ENCODE results near the gene SESN3. TPM values are rescaled to one million over a fixed set of nuclear protein-coding genes. Genes with fewer than 3 reads are reported as not detected.

The SESN3 gene
- total RNA-seq, 2 donors from 2014 or later: 9.9 to 13.3 TPM

DNA sequence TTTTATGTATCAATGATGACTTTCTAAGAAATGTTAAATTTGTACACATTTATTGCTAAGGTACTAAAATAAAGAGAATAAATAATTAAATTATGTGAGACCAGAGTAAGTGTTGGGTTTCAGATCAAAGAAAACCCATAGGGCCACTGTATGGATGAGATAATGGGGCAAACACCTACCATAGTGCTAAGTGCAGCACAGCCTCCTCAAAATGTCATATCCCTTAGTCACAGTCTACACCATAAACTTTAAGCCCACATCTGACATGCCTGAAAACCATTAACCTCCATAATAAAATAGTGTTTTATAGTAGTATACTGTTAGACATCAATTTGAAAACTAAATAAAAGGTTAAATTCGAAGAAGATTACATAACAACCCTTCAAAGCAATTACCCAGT lies 37.5 kb downstream of the SESN3 start:
- no peak for DNase-seq (ENCODE audit: low spot score)
- no peaks in the 10 kb centered on the region for H3K9me3 ChIP-seq
- H3K27me3 ChIP-seq: no peaks in the 10 kb centered on the region
- no peak overlapping the region for H3K4me3 ChIP-seq
- no peaks in the 10 kb centered on the region for H3K4me1 ChIP-seq
- TF ChIP-seq, protein P1, sequence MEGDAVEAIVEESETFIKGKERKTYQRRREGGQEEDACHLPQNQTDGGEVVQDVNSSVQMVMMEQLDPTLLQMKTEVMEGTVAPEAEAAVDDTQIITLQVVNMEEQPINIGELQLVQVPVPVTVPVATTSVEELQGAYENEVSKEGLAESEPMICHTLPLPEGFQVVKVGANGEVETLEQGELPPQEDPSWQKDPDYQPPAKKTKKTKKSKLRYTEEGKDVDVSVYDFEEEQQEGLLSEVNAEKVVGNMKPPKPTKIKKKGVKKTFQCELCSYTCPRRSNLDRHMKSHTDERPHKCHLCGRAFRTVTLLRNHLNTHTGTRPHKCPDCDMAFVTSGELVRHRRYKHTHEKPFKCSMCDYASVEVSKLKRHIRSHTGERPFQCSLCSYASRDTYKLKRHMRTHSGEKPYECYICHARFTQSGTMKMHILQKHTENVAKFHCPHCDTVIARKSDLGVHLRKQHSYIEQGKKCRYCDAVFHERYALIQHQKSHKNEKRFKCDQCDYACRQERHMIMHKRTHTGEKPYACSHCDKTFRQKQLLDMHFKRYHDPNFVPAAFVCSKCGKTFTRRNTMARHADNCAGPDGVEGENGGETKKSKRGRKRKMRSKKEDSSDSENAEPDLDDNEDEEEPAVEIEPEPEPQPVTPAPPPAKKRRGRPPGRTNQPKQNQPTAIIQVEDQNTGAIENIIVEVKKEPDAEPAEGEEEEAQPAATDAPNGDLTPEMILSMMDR (IDR thresholded peaks at IDR 0.05): no peak
- H3K27ac ChIP-seq: no peak overlapping the region
- H3K36me3 ChIP-seq: peaks cover 4% of the 10 kb centered on the region

DNA sequence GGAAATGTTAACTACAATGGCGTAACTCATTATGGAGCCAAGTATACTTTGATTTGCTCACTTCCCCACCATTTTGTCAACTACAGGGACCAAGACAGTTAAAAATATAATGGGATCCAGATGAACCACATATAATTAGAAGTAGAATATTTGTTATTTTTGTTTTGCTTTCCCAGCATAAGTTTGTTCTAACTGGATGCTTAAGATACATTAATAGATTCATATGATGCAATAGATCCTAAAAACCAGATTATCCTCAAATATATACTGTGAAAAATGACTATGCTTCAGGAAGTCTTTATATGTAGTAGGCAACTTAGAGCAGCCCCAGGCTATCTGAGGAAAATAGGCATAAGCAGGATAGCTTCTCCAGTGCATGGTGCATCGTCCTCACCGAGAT lies 38.3 kb downstream of the SESN3 start:
- Histone ChIP-seq H3K4me1 (no peaks in the 10 kb centered on the region), H3K36me3 (peaks cover 4% of the 10 kb centered on the region), H3K27me3 (no peaks in the 10 kb centered on the region), H3K27ac (no peak overlapping the region), H3K4me3 (no peak overlapping the region), H3K9me3 (no peaks in the 10 kb centered on the region)
- no peak for DNase-seq (ENCODE audit: low spot score)
- TF ChIP-seq, protein P1 (IDR thresholded peaks at IDR 0.05): no peak

DNA sequence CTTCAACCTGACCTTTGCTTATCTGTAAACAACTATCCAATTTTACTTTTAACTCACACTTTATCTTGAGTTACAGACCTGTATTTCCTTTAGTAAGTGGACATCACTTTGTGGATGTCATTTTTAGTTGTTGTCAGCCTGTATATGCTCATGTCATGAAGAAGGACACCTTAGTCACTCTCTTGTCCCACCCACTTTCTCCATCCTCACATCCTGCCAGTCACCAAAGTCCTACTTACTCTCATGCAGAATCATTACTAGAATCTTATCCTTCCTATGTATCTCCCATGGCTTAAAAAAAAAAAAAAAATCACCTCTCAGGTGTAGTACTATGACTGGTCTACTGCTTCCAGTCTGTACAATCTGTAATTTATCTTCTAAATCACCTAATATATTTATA lies 43.3 kb downstream of the SESN3 start:
- no peaks in the 10 kb centered on the region for H3K9me3 ChIP-seq
- no peaks in the 10 kb centered on the region for H3K27me3 ChIP-seq
- TF ChIP-seq, protein P1 (IDR thresholded peaks at IDR 0.05): no peak
- H3K27ac ChIP-seq: no peak overlapping the region
- no peaks in the 10 kb centered on the region for H3K4me1 ChIP-seq
- H3K4me3 ChIP-seq: no peak overlapping the region
- no peak for DNase-seq (ENCODE audit: low spot score)
- H3K36me3 ChIP-seq: peaks cover 4% of the 10 kb centered on the region

DNA sequence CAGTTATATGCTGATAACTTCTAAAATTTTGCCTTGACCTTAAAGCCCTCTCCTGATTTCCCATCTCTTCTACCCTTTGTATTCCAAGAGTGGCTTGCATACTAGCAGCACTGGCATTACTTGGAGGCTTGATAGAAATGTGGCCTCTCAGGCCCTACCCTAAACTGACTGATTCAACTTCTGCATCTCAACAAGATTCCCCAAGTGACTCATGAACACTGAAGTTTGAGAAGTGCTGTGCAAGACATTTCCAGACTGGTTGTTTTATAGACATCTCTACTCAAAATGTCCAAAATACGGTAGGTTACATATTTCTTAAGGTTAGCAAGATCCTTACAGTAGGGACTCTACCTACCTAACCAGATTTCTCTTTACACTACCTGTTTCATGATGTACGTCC lies 48.6 kb downstream of the SESN3 start:
- TF ChIP-seq, protein P1 (IDR thresholded peaks at IDR 0.05): no peak
- Histone ChIP-seq H3K36me3 (peaks cover under 1% of the 10 kb centered on the region), H3K4me3 (no peak overlapping the region), H3K9me3 (no peaks in the 10 kb centered on the region), H3K27me3 (no peaks in the 10 kb centered on the region), H3K27ac (no peak overlapping the region), H3K4me1 (no peaks in the 10 kb centered on the region)
- DNase-seq (ENCODE audit: low spot score): no peak

DNA sequence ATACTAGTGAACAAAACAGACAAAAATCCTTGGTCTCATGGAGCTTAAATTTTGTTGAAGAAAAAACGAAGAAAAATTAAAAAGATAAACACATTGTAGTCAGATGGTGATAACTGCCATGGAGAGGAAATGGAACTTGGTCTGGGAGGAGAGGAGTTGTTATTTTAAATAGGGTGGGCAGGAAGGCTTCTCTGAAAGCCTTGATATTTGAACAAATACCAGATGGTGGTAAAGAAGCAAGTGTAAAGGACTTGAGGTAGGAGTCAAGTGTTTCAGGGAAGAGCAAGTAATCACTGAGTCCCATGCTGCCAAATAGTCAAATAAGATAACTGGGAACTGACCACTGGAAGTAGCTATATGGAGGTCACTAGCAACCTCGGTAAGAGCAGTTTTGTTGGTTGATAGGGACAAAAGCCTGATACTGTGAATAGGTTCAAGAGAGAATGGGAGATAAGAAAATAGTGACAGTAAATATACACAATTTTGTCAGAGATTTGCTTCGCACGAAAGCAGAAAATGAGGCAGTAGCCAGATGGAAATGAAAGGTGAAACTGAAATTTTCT lies 55.1 kb downstream of the SESN3 start:
- Histone ChIP-seq H3K27me3 (no peaks in the 10 kb centered on the region), H3K9me3 (no peaks in the 10 kb centered on the region), H3K36me3 (peaks cover 5% of the 10 kb centered on the region), H3K27ac (no peak overlapping the region), H3K4me1 (no peaks in the 10 kb centered on the region), H3K4me3 (no peak overlapping the region)
- DNase-seq (ENCODE audit: low spot score): no peak
- TF ChIP-seq, protein P1 (IDR thresholded peaks at IDR 0.05): no peak

DNA sequence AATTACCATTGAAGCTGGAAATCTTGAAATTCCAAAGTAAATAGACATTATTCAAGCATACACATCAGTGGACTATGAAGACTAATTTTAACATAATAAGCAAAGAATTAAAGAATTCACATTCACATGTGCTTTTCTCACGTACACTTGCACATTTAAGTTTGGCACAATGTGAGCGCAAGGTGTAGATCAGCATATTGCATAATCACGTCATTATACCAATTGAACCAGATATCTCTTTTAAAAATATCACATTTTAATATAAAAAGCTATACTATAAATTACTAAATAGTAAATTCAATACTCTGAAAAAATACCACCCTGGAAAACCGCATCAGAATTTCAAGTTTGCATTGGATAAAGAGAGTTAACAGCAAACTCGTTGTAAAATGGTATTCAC lies 60.7 kb downstream of the SESN3 start:
- no peak overlapping the region for H3K27ac ChIP-seq

More for the DNA sequence above, 60.7 kb downstream of the SESN3 start:
- no peaks in the 10 kb centered on the region for H3K36me3 ChIP-seq
- H3K4me1 ChIP-seq: no peaks in the 10 kb centered on the region
- DNase-seq (ENCODE audit: low spot score): no peak
- no peak overlapping the region for H3K4me3 ChIP-seq
- TF ChIP-seq, protein P1 (IDR thresholded peaks at IDR 0.05): no peak
- H3K9me3 ChIP-seq: no peaks in the 10 kb centered on the region
- no peaks in the 10 kb centered on the region for H3K27me3 ChIP-seq
